H9 (cell line): ENCODE results near the gene FEZ2. TPM values are rescaled to one million over a fixed set of nuclear protein-coding genes. Genes with fewer than 3 reads are reported as not detected.

Source experiments
- DNase-seq: peaks from one replicate; pipeline ENCODE4 v3.0.0-alpha.2; 2017
- H2AFZ ChIP-seq: one replicate; pipeline ENCODE4 v1.6.1; 2013; ENCODE audit warnings: mild to moderate bottlenecking, low read length, control low read depth, moderate library complexity
- H2AK5ac ChIP-seq: 2 replicates; pipeline ENCODE4 v1.6.1; 2013; ENCODE audit warnings: low read length, control low read depth, mixed read lengths; ENCODE audit not compliant: insufficient read length
- H2BK120ac ChIP-seq: one replicate; pipeline ENCODE4 v1.6.1; 2013; ENCODE audit warnings: low read depth, mild to moderate bottlenecking, low read length, control low read depth, inconsistent platforms; ENCODE audit not compliant: poor library complexity, severe bottlenecking
- H2BK12ac ChIP-seq: 2 replicates; pipeline ENCODE4 v1.6.1; 2013; ENCODE audit warnings: low read length, control low read depth, mixed read lengths, low read depth; ENCODE audit not compliant: insufficient read length
- H2BK15ac ChIP-seq: 2 replicates; pipeline ENCODE4 v1.6.1; 2013; ENCODE audit warnings: low read depth, low read length, control low read depth
- H2BK20ac ChIP-seq: one replicate; pipeline ENCODE4 v1.6.1; 2013; ENCODE audit warnings: low read depth, mild to moderate bottlenecking, low read length, control low read depth, inconsistent platforms; ENCODE audit not compliant: poor library complexity, severe bottlenecking
- H2BK5ac ChIP-seq: 2 replicates; pipeline ENCODE4 v1.6.1; 2013; ENCODE audit warnings: low read length, control low read depth, mixed read lengths; ENCODE audit not compliant: insufficient read length
- H3K14ac ChIP-seq: 2 replicates; pipeline ENCODE4 v1.6.1; 2013; ENCODE audit warnings: low read length, control low read depth; ENCODE audit not compliant: insufficient read depth
- H3K18ac ChIP-seq: 2 replicates; pipeline ENCODE4 v1.6.1; 2013; ENCODE audit warnings: low read depth, mild to moderate bottlenecking, mixed read lengths, low read length, control low read depth; ENCODE audit not compliant: insufficient read length
- H3K23ac ChIP-seq: 2 replicates; pipeline ENCODE4 v1.6.1; 2013; ENCODE audit warnings: low read length, control low read depth, mixed read lengths, low read depth; ENCODE audit not compliant: insufficient read length
- H3K23me2 ChIP-seq: 2 replicates; pipeline ENCODE4 v1.6.1; 2013; ENCODE audit warnings: low read depth, mild to moderate bottlenecking, mixed read lengths, low read length, control low read depth; ENCODE audit not compliant: insufficient read length, poor library complexity, severe bottlenecking
- H3K27ac ChIP-seq: 2 replicates; pipeline ENCODE4 v1.5.1; 2013; ENCODE audit warnings: low read length, control low read depth, mixed read lengths, low read depth; ENCODE audit not compliant: insufficient read length
- H3K27me3 ChIP-seq: 2 replicates; pipeline ENCODE4 v1.6.1; 2013; ENCODE audit warnings: low read length, control low read depth, inconsistent platforms; ENCODE audit not compliant: insufficient read depth
- H3K4ac ChIP-seq: 2 replicates; pipeline ENCODE4 v1.6.1; 2013; ENCODE audit warnings: low read depth, mild to moderate bottlenecking, control low read depth, inconsistent platforms, low read length, moderate library complexity
- H3K4me1 ChIP-seq: 2 replicates; pipeline ENCODE4 v1.6.1; 2013; ENCODE audit warnings: low read length, control low read depth, inconsistent platforms; ENCODE audit not compliant: insufficient read depth
- H3K4me2 ChIP-seq: 2 replicates; pipeline ENCODE4 v1.6.1; 2013; ENCODE audit warnings: low read length, control low read depth, mixed read lengths; ENCODE audit not compliant: insufficient read length, insufficient read depth
- H3K56ac ChIP-seq: 2 replicates; pipeline ENCODE4 v1.6.1; 2013; ENCODE audit warnings: low read depth, mild to moderate bottlenecking, mixed read lengths, low read length, control low read depth; ENCODE audit not compliant: insufficient read length
- H3K79me1 ChIP-seq: 2 replicates; pipeline ENCODE4 v1.6.1; 2013; ENCODE audit warnings: low read depth, mild to moderate bottlenecking, moderate library complexity, low read length, control low read depth, inconsistent platforms; ENCODE audit not compliant: insufficient read depth, poor library complexity, severe bottlenecking
- H3K79me2 ChIP-seq: 2 replicates; pipeline ENCODE4 v1.6.1; 2013; ENCODE audit warnings: low read length, control low read depth, inconsistent platforms; ENCODE audit not compliant: insufficient read depth
- H3K9ac ChIP-seq: 2 replicates; pipeline ENCODE4 v1.6.1; 2013; ENCODE audit warnings: low read length, control low read depth, mixed read lengths; ENCODE audit not compliant: insufficient read length; ENCODE audit errors: extremely low read depth
- H3K9me3 ChIP-seq: one replicate; pipeline ENCODE4 v1.6.1; 2013; ENCODE audit warnings: low read depth, low read length, inconsistent platforms; ENCODE audit not compliant: control insufficient read depth
- H3T11ph ChIP-seq: one replicate; pipeline ENCODE4 v1.6.1; 2013; ENCODE audit warnings: mild to moderate bottlenecking, low read length, control low read depth, inconsistent platforms
- H4K20me1 ChIP-seq: one replicate; pipeline ENCODE4 v1.6.1; 2013; ENCODE audit not compliant: control insufficient read depth, insufficient read length, insufficient read depth
- H4K5ac ChIP-seq: 2 replicates; pipeline ENCODE4 v1.6.1; 2013; ENCODE audit warnings: low read depth, mild to moderate bottlenecking, mixed read lengths, low read length, control low read depth; ENCODE audit not compliant: insufficient read length
- H4K8ac ChIP-seq: replicated peaks from 2 replicates; pipeline ENCODE4 v1.6.1; 2013; ENCODE audit warnings: low read length, control low read depth, mixed read lengths, low read depth; ENCODE audit not compliant: insufficient read length
- H4K91ac ChIP-seq: 2 replicates; pipeline ENCODE4 v1.6.1; 2013; ENCODE audit warnings: low read depth, mild to moderate bottlenecking, moderate library complexity, mixed read lengths, low read length, control low read depth; ENCODE audit not compliant: insufficient read length
- H3K27ac Mint-ChIP-seq, 3 experiments: 2 replicates in 2 of 3; 3 replicates in 1 of 3; pipeline ENCODE4 v1.8.0; 2020 to 2021; ENCODE audit warnings: mixed read lengths in 3 of 3, mild to moderate bottlenecking in 1 of 3, moderate library complexity in 1 of 3
- H3K27me3 Mint-ChIP-seq: 2 replicates; pipeline ENCODE4 v1.8.0; 2021; ENCODE audit warnings: low read depth, mild to moderate bottlenecking, moderate library complexity, mixed read lengths
- H3K36me3 Mint-ChIP-seq, 3 experiments: 2 replicates in 2 of 3; 3 replicates in 1 of 3; pipeline ENCODE4 v1.8.0; 2020 to 2021; ENCODE audit warnings: low read depth in 3 of 3, mixed read lengths in 3 of 3; ENCODE audit not compliant: insufficient read depth in 1 of 3
- H3K4me1 Mint-ChIP-seq, 2 experiments: 2 replicates each; pipeline ENCODE4 v1.8.0; 2020; ENCODE audit warnings: mixed read lengths in 2 of 2
- H3K4me3 Mint-ChIP-seq, 2 experiments: 2 replicates in 1 of 2; 3 replicates in 1 of 2; pipeline ENCODE4 v1.8.0; 2020 to 2021; ENCODE audit warnings: mild to moderate bottlenecking in 2 of 2, mixed read lengths in 2 of 2, moderate library complexity in 1 of 2
- H3K9me3 Mint-ChIP-seq, 2 experiments: 2 replicates in 1 of 2; 3 replicates in 1 of 2; pipeline ENCODE4 v1.8.0; 2020; ENCODE audit warnings: mild to moderate bottlenecking in 2 of 2, mixed read lengths in 2 of 2, moderate library complexity in 1 of 2
- CTCF ChIP-seq: fragments of 200-600 bp; sonication (generic); conservative IDR thresholded peaks from 3 replicates; pipeline ENCODE4 v1.8.0; 2021; ENCODE audit warnings: antibody characterized with exemption, mild to moderate bottlenecking
- WGBS: extraction: QIAGEN DNeasy Blood & Tissue Kit; methylation state at CpG from one replicate; pipeline ENCODE4 v1.1.7; 2013; ENCODE audit warnings: missing lambda C conversion rate, low lambda C conversion rate, mixed read lengths; ENCODE audit not compliant: insufficient read length; ENCODE audit errors: extremely low coverage; 5-methylcytosine and 5-hydroxymethylcytosine counted together
- total RNA-seq: library from RNA; stranded (reverse); gene quantifications from 2 replicates; pipeline ENCODE4 v1.2.1, GENCODE V29; 2021

The FEZ2 gene
- total RNA-seq, 1 experiment from 2014 or later, result 27.7 TPM

- no CpG with 5 or more reads among the region's 3 CpGs for WGBS
- Histone ChIP-seq H3K4me2 (no peak overlapping the region), H3K9ac (no peak overlapping the region)
Measured at GRCh38 chr2:36562973-36563532, 34.9 kb downstream of the FEZ2 start.

More at GRCh38 chr2:36562973-36563532, 34.9 kb downstream of the FEZ2 start:
- no peak overlapping the region for H4K5ac ChIP-seq
- H3K14ac ChIP-seq, result no peak overlapping the region
- peaks cover 4% of the 10 kb centered on the region; the same call in 1 of the 2 replicates for H3K4me1 ChIP-seq
- no peaks in the 10 kb centered on the region for H3K9me3 Mint-ChIP-seq
- no peak overlapping the region for H3K27ac ChIP-seq
- no peak overlapping the region for H4K8ac ChIP-seq
- H4K20me1 ChIP-seq, result no peaks in the 10 kb centered on the region
- H2AFZ ChIP-seq, result no peak overlapping the region
- no peak for TF ChIP-seq CTCF
- H3T11ph ChIP-seq, result no peak overlapping the region
- no peaks in the 10 kb centered on the region for H3K9me3 ChIP-seq
- H2AK5ac ChIP-seq, result no peak overlapping the region
- no peaks in the 10 kb centered on the region for H3K79me1 ChIP-seq
- no peak overlapping the region for H3K18ac ChIP-seq
- no peak overlapping the region for H2BK12ac ChIP-seq
- H2BK15ac ChIP-seq, result no peak overlapping the region
- no peaks in the 10 kb centered on the region for H3K27me3 ChIP-seq
- H2BK120ac ChIP-seq, result no peak overlapping the region
- peaks cover 38% of the 10 kb centered on the region in 2 experiments for H3K4me1 Mint-ChIP-seq
- no peak overlapping the region for H3K4me3 Mint-ChIP-seq
- no peak overlapping the region for H3K56ac ChIP-seq
- H3K36me3 Mint-ChIP-seq, result peaks cover 4 to 24% (median 14%) of the 10 kb centered on the region in 3 experiments; a peak in 5 of 7 replicates
- no peak overlapping the region for H2BK20ac ChIP-seq
- no peak overlapping the region for H2BK5ac ChIP-seq
- no peaks in the 10 kb centered on the region for H3K23me2 ChIP-seq
- no peaks in the 10 kb centered on the region for H3K79me2 ChIP-seq
- DNase-seq, result no peak
- no peaks in the 10 kb centered on the region for H3K27me3 Mint-ChIP-seq
- no peak overlapping the region for H3K4ac ChIP-seq
- H3K27ac Mint-ChIP-seq, result peak overlapping the region in 1 of 3 experiments; percentile 31; a peak in 2 of 7 replicates
- H4K91ac ChIP-seq, result no peak overlapping the region
- H3K23ac ChIP-seq, result no peak overlapping the region
